GM18499 (cell line): ENCODE measurements around the gene TMEM52.

Experiments
- ATAC-seq: cut with Tn5 transposase; IDR thresholded peaks from one replicate; pipeline ENCODE4 v1.9.1; 2021; ENCODE audit warnings: moderate number of reproducible peaks; ENCODE audit not compliant: insufficient read depth, unreplicated experiment

The TMEM52 gene

GRCh38 chr1:1928231-1929101 is 9.4 kb upstream of the TMEM52 start:
- no peak for ATAC-seq

GRCh38 chr1:1927751-1928150 is 8.7 kb upstream of the TMEM52 start:
- no peak for ATAC-seq

- no peak for ATAC-seq
Observed at GRCh38 chr1:1926886-1927660, 8.0 kb upstream of the TMEM52 start.

GRCh38 chr1:1926346-1926811 is 7.3 kb upstream of the TMEM52 start:
- ATAC-seq, result no peak

GRCh38 chr1:1925437-1926345 is 6.6 kb upstream of the TMEM52 start:
- no peak for ATAC-seq

GRCh38 chr1:1924849-1925248 is 5.8 kb upstream of the TMEM52 start:
- no peak for ATAC-seq

- ATAC-seq, result no peak
Observed at GRCh38 chr1:1924386-1924785, 5.3 kb upstream of the TMEM52 start.

- no peak for ATAC-seq
Observed at GRCh38 chr1:1922956-1923833, 4.1 kb upstream of the TMEM52 start.

- no peak for ATAC-seq
Observed at GRCh38 chr1:1922702-1922955, 3.5 kb upstream of the TMEM52 start.

- ATAC-seq, result no peak
Observed at GRCh38 chr1:1921901-1922701, 3.0 kb upstream of the TMEM52 start.

- no peak for ATAC-seq
Observed at GRCh38 chr1:1921459-1921862, 2.4 kb upstream of the TMEM52 start.

GRCh38 chr1:1920608-1921458 is 1.8 kb upstream of the TMEM52 start:
- no peak for ATAC-seq

GRCh38 chr1:1920057-1920607 is 1.1 kb upstream of the TMEM52 start:
- ATAC-seq, result no peak

GRCh38 chr1:1919304-1920056 is 401 bp upstream of the TMEM52 start:
- ATAC-seq, result peak; percentile 54

GRCh38 chr1:1917995-1918900 is 831 bp downstream of the TMEM52 start:
- no peak for ATAC-seq
